GM18520 (cell line): ENCODE data around the gene IP6K3.

Experiments
- ATAC-seq: cut with Tn5 transposase; IDR thresholded peaks from one replicate; pipeline ENCODE4 v1.9.1; 2021; ENCODE audit not compliant: unreplicated experiment

Gene IP6K3

DNA sequence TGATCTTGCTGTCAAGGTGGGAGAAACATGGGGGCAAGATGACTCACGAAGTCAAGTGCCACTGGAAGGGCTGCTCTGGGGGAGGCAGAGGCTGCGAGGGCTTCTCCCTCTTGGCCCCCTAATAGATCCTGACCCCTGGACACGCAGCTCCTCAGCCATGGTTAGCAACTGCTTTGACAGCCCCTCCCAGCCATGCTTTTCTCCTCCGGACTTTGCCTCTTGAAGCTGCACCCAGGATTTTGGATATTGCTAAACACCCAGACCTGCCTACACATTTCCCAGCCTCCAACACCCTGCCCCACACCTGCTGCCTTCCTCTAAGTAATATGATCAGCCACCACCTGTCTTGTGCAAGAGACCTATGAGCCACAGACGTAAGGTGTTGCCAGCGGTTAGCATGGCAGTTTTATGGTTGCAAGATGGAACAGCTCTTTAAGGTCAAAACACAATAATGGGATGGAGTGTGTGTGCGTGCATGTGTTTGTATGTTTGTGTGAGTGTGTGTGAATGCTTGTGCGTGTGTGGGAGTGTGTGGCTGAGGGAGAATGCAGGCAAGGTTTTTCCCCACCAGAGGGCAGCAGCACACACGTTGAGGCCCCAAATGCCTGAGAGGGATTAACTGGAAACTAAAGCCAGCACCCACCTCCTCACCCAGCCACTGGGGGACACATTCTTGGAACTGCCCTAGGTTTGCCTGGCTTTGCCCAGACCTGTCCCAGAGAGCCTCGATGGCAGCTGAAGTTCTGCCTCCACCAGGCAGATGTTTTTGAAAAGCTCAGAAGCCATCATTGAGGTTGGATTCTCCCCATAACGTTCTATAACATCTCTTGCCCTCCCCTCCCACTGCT, 2.5 kb downstream of the IP6K3 start:
- ATAC-seq: no peak

GRCh38 chr6:33742837-33743236, 3.9 kb downstream of the IP6K3 start:
- ATAC-seq: no peak

DNA sequence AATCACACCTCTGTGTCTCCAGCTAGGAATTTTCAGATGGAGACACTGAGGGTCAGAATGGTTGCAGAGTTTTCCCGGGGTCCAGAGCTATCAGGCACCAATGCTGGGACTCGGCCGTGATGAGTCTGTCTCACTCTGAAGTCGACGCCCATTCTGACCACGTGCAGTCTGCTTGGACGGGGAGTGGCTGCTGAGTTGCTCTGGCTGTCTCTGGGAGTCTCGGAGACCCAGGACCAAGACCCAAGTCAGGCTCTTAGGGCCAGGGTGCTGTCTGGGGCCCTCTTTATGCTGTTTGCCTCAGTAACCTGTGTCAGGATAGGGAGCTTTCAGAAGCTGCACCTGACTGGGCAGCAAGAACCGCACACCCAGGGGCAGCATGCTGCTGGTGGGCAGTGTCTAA, 4.6 kb downstream of the IP6K3 start:
- ATAC-seq: no peak

DNA sequence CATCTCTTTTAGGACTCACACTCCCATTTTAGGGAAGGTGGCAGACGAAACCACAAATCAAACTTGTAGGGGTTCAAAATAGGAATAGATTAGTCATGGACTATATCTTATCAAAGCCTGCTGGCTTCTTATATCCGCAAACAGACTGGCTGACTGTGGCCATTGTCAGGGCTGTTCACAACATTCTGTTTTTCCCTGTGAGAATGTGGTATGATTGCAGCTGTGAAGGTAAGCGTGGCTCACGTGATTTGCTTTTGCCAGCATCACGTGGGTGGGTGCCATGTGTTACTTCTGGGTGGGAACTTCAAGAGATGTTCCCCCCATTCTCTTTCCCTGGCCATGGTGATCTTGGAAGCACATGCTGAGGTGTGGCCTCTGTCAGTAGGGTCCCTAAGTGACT, 5.9 kb downstream of the IP6K3 start:
- no peak for ATAC-seq

DNA sequence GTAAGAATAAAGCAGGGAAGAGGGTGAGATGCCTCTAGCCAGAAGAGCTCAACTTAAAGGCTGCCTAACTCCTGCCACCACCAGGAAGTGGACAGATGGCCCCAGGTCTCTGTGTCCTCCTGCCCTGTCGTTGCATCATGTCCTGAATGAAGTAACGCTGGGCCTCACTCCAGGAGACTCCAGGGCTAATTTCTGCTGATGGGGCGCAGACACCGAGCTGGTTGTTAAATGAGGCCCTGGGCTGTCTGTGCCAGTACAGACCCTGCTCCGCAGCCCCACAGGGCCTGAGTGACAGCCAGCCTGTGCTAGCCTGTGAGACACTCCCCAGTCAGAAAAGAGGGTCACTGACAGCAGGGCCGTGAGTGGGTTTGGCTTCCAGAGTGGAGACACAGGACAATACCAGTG, 6.5 kb downstream of the IP6K3 start:
- no peak for ATAC-seq

GRCh38 chr6:33739571-33739970, 7.1 kb downstream of the IP6K3 start:
- ATAC-seq: no peak

DNA sequence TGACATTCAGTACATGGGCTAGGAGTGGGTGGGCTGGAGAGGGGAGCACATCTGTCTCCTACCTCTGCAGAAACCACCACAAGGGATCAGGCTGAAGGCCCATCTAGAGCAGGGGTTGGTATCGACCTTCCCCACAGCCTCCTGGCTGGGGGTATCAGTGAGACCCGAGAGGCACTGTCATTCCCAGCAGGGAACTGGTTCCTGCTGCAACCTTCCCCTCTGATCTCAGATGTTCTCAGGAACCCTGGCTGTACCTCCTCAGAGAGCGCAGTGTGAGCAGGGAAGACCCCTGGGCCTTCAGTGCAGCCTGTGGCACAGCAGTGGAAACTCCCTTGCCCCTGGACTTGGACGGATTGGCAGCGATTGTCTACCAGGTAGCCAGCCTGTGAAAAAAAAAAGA, 7.8 kb downstream of the IP6K3 start:
- ATAC-seq: no peak

- ATAC-seq: no peak
These were observed 8.6 kb downstream of the IP6K3 start for GRCh38 chr6:33738153-33738552.

DNA sequence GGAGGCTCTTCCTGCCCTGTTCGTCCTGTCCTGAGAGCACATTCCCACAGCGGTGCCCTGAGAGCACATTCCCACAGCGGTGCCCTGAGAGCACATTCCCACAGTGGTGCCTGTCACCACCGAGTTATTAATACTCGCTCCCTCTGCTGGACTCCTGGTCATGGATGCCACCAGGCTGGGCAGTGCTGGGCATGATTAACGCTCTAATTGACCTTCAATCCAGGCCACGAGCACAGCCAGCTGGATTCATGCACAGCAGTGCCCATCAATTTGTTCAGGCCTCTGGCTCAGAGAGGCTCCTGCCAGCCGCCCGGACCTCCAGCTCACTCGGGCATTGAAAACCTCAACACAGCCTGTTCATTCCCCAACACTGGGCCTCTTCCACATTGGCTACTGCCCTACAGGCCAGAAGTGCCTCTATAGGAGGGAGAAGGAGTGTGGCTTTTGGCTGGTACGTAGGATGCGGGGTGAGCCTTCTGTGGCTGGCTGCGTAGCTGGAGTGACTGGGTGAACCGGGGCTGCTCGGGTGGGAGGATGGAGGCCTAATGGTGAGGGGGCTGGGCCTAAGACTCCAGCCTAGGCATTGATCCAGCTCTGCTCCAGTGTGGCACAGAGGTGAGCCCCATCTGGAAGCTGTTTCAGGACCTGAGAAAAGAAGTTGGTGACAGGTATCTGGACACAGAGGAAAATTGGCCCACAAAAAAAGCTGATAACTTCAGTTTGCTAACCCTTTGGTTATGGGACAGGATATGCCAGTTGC, 9.3 kb downstream of the IP6K3 start:
- no peak for ATAC-seq

GRCh38 chr6:33735216-33735615, 11.5 kb downstream of the IP6K3 start:
- ATAC-seq: no peak

- no peak for ATAC-seq
These were observed 13.0 kb downstream of the IP6K3 start for GRCh38 chr6:33733709-33734007.

DNA sequence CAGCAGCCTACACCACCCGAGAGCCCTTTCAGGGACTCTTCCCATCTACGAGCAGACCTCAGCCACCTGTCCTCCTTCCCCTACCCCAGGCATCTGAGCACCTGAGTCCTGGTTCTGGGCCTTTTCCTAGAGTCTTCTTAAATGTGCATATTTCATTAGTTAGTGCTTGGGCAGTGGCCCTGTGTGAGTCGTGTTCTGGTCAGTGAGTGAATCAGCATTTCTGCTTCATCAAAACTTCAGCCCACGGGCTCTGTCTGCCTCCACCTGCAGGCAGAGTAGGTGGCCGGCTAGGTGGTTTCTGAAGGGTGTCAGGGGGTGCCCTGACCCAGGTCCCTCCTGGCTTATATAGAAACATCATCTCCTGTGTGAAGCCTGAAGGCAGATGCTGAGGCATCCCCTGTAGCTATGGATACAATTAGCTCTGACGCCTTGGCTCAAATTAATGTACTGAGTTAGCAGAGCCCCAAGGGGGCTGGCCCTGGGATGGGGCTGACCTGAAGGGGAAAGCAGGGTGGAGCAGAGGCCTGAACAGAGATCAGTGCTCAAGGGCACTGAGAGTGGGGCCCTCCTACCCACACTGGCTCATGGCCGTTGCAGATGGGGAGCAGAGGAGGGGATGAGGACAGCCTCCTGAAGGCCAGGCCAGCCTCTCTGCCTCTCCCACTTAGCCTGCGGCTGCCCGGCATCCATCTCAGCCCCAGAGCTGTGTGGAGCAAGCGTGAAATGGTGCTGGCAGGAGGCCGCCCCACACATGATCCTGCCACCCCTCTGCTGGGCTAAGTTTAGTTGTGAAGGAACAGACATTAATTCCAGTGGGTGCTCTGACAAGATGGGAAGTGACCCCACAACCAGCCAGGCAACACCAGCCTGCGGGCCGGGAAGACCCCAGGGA, 13.6 kb downstream of the IP6K3 start:
- ATAC-seq: no peak

DNA sequence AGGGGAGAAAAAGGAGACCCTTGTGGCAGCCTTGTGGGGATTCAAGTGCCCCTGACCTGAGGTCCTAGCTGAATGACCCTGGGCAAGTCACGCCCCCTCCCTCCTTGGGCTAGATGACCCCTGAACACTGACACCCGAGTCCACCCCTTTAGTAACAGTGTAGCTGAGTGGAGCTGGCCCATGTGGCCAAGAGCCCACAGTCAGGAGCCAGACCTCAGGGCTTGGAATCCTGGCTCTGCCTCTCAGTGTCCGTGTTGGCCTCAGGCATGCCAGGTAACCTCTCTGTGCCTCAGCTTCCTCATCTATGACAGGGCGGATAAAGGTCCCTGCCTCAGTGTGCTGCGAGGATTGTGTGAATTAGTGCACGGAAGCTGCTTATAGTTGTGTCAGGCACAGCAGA, 14.3 kb downstream of the IP6K3 start:
- no peak for ATAC-seq

DNA sequence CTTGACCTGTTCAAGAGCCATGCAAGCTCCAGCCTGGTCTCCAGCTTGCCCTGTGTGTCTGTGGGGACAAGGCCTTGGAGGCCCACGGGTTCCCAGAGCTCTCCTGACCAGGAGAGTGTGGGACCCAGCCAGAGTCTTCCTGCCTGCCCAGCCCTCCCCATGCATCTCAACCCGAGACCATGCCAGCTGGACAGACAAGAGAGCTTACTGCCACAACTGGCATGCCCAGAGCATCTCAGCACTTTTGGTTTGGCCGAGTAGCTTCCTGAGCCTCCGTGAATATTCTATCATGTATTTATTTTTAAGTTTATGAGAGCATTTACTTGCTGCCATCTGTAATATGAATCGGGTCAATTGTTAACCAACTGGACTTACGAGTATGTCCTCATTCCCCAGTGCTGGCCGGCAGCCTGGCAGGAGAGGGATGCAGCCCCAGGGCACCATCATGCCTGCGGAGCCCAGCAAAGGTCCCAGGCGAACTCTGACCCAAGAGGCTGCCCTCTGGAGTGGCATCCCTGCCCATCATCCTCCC, 14.9 kb downstream of the IP6K3 start:
- no peak for ATAC-seq

DNA sequence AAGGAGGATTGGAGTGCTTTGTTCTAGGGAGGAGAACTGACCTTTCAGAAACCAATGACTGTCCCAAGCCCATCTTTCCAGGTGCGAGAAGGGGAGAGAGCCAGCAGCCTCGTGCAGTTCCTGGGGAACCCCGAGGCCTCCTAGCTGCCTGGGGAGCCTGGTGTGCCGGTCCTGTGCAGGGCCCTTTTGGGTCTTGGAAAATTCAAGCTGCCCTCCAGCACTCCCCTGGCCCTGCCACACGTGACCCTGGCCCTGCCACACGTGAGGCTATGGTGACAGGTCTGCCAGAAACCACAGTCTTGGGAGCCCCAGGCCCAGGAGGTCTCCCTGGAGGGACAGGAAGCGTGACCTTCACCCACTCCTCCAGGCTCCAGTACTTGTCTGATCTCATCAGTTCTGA, 15.7 kb downstream of the IP6K3 start:
- no peak for ATAC-seq

DNA sequence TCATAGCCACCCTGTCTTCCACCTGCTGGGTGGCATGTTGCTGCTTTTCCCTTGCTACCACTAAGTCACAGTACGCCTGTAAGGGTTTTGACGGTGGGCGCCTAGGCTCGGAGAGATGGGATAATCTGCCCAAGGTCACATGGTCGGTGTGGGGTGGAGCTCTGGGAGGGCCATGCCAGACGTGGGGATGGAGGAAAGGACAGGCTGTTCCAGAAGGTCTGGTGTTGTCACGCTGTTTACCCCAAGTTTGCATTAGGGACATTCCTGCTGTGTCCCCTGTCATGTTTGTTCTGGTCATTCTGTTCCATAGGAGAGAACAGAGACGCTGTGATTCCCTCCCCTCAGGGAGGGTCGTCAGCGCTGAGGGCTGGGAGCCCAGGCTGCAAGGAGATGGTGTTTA, 16.1 kb downstream of the IP6K3 start:
- no peak for ATAC-seq

DNA sequence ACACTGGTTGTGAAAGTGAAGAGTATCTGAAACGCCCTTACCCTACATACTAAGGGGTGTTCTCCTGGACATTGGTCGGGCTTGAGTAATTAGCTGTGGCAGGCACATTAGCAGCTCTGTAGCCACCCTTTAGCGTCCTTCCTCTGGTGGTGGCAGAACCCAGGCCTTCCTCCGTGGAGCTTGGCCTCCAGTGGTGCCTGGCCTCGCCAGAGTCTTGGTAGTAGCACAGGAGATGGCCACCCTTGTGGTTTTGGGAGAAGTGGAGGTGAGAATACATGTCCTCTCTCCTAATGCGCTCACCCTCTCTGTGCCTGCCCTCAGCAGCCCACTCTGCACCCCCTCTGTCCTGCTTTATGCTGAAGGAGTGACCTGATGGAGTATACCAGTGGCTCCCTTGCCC, 17.6 kb downstream of the IP6K3 start:
- no peak for ATAC-seq

GRCh38 chr6:33728438-33728837, 18.3 kb downstream of the IP6K3 start:
- no peak for ATAC-seq

DNA sequence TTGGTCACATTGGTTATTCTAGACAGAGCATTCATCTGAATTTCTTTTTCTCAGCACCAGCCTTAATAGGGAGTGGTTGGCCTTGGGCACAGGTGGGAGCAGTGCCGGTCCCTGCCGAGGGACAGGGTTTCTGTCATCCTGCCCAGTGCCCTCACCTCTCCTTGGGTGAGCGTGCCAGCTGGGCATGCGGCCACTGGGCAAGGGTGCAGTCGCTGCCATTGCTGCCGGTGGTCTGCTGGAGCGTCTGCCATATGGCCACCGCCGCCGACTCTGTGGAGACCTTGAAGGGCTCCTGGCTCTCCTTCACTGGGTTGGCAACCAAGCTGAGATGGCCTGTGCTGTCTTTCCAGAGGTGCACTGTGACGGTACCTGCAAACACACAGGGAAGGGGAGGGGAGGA, 18.8 kb downstream of the IP6K3 start:
- ATAC-seq: no peak

DNA sequence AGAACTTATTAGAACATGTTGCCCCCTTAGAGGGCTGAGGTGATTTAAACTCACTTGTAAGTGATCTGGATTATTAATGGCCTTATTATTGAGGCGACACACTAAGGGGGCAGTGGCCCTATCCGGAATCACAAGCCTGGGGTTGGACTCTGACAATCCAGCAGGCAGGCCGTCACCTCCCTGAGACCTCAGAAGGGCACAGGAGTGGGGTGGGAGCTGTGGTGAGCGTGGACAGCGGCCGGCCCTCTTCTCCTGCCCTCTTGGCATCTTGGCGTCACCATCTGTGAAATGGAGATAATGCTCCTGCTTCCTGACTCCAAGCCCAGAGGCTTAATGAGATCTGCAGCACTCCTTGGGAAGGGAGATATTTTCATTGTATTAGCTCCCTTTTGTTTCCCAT, 19.6 kb downstream of the IP6K3 start:
- ATAC-seq: no peak

DNA sequence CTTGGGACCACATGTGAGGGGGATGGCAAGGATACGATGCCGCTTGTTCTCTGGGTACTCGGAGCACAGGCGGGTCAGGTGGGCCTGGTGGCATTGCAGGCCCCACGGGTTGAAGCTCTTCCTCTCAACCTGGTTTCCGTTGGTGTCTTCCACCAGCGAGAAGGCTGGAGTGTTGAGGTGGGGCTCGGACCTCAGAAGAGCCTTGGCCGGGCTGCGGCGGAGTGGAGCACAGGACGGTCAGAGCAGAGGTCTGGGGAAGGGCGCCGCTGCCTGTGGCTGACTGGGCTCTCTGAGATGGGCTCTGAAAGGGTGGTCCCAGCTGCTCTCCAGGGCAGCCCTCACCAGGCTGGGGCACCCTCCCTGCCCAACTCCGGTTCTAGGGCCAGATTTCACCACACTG, 20.0 kb downstream of the IP6K3 start:
- ATAC-seq: no peak
